K562 (cell line): ENCODE data around the gene CEP350. TPM values are rescaled to one million over a fixed set of nuclear protein-coding genes. Genes with fewer than 3 reads are reported as not detected.

Experiments
- ATAC-seq: fragments of 200-7000 bp; cut with Tn5 transposase; 3 replicates; pipeline ENCODE4 v1.9.1; 2020; ENCODE audit warnings: moderate library complexity
- BruUV-seq: library from RNA; stranded (reverse); fragments of 400-500 nt; replicated peaks from 2 replicates; lab custom pipeline; 2021; lab: Mats Ljungman, UMichigan
- CTCF ChIA-PET: fragments of 300-600 bp; formaldehyde crosslinking; extraction: SDS; loops from one replicate; lab custom pipeline; 2021; ENCODE audit warnings: low intra/inter-chr PET ratio; lab: Yijun Ruan, JAX
- POLR2A ChIA-PET: fragments of 300-600, 350-650 bp; sonication (Branson Sonifier 250); formaldehyde crosslinking; extraction: SDS; loops from one replicate; lab custom pipeline; 2021; ENCODE audit warnings: antibody characterized with exemption, inconsistent platforms; lab: Yijun Ruan, JAX
- DNase-seq, 4 experiments: peaks; one replicate each; pipeline versions ENCODE4 v3.0.0 to v3.0.0-alpha.2; 2011 to 2018; ENCODE audit warnings: low spot score in 3 of 4, mixed read lengths in 3 of 4; ENCODE audit errors: extremely low read depth in 1 of 4
- FAIRE-seq: peaks from 2 replicates; lab custom pipeline; 2011; peaks lifted over from hg19 to GRCh38; lab: Jason Lieb, UNC
- H2AFZ ChIP-seq: 2 replicates; pipeline ENCODE4 v1.6.0; 2011; ENCODE audit warnings: low read depth, low read length, control low read depth, inconsistent platforms
- H3K27ac ChIP-seq: fragments of 200-600 bp; 3 replicates; pipeline ENCODE4 v1.8.0; 2011; ENCODE audit warnings: low read depth, mild to moderate bottlenecking, control low read depth, inconsistent platforms, low read length, moderate library complexity, mixed read lengths; ENCODE audit errors: extremely low read depth
- H3K27me3 ChIP-seq, 2 experiments: fragments of 300-600 bp in 1 of 2; 2 replicates in 1 of 2; 3 replicates in 1 of 2; pipeline versions ENCODE4 v1.6.0 to v1.8.0; 2011; ENCODE audit warnings: inconsistent platforms in 2 of 2, low read length in 2 of 2, mild to moderate bottlenecking in 1 of 2, mixed read lengths in 1 of 2, moderate library complexity in 1 of 2; ENCODE audit not compliant: control insufficient read depth in 2 of 2, insufficient read depth in 2 of 2
- H3K36me3 ChIP-seq: fragments of 300-600 bp; 3 replicates; pipeline ENCODE4 v1.8.0; 2011; ENCODE audit warnings: mild to moderate bottlenecking, low read length, inconsistent platforms; ENCODE audit not compliant: control insufficient read depth, insufficient read depth
- H3K4me1 ChIP-seq, 2 experiments: fragments of 200-600 bp in 1 of 2; replicated peaks in 1 of 2; 2 replicates in 1 of 2; 3 replicates in 1 of 2; pipeline versions ENCODE4 v1.5.1 to v1.8.0; 2011; ENCODE audit warnings: inconsistent platforms in 2 of 2, low read length in 2 of 2, mild to moderate bottlenecking in 1 of 2, mixed read lengths in 1 of 2, moderate library complexity in 1 of 2; ENCODE audit not compliant: control insufficient read depth in 2 of 2, insufficient read depth in 2 of 2
- H3K4me2 ChIP-seq: 2 replicates; pipeline ENCODE4 v1.6.1; 2011; ENCODE audit warnings: low read length, control low read depth, inconsistent platforms, mixed read lengths; ENCODE audit not compliant: insufficient read depth
- H3K4me3 ChIP-seq: fragments of 200-600 bp; sonication (generic), shearing (Covaris generic); 2 replicates; pipeline ENCODE4 v1.5.1; 2016; ENCODE audit warnings: control low read depth, inconsistent platforms
- H3K79me2 ChIP-seq: fragments of 200-600 bp; 3 replicates; pipeline ENCODE4 v1.8.0; 2011; ENCODE audit warnings: low read length, inconsistent platforms; ENCODE audit not compliant: control insufficient read depth, insufficient read depth
- H3K9ac ChIP-seq, 2 experiments: 2 replicates each; pipeline versions ENCODE4 v1.6.0 to v1.6.1; 2011; ENCODE audit warnings: low read depth in 2 of 2, low read length in 2 of 2, control low read depth in 1 of 2, inconsistent platforms in 1 of 2, mild to moderate bottlenecking in 1 of 2, mixed read lengths in 1 of 2; ENCODE audit not compliant: insufficient read depth in 1 of 2
- H3K9me1 ChIP-seq: one replicate; pipeline ENCODE4 v1.6.0; 2011; ENCODE audit warnings: inconsistent platforms, mild to moderate bottlenecking, low read length, moderate library complexity; ENCODE audit not compliant: control insufficient read depth, insufficient read depth
- H3K9me3 ChIP-seq: replicated peaks from 2 replicates; pipeline ENCODE4 v1.5.1; 2011; ENCODE audit warnings: low read depth, low read length, inconsistent platforms; ENCODE audit not compliant: control insufficient read depth, insufficient read depth
- H4K20me1 ChIP-seq: replicated peaks from 2 replicates; pipeline ENCODE4 v1.6.1; 2011; ENCODE audit warnings: low read length, inconsistent platforms, mixed read lengths; ENCODE audit not compliant: control insufficient read depth, insufficient read depth
- SNIP1 ChIP-seq: fragments of 450-650 bp; IDR thresholded peaks from 2 replicates; pipeline ENCODE4 v1.7.1; 2017; ENCODE audit warnings: low read depth, mild to moderate bottlenecking
- TFAM ChIP-seq: fragments of 250-450 bp; sonication (Bioruptor Pico); conservative IDR thresholded peaks from 2 replicates; pipeline ENCODE4 v1.5.0; 2021; ENCODE audit warnings: mild to moderate bottlenecking, moderate library complexity
- ZNF347 ChIP-seq: fragments of 450-650 bp; formaldehyde crosslinking; IDR thresholded peaks from 2 replicates; pipeline ENCODE4 v1.4.0; 2020; ENCODE audit warnings: low read depth, mild to moderate bottlenecking, moderate library complexity
- WGBS: fragments of 100-300 bp; shearing (Covaris generic); methylation state at CpG from one replicate; pipeline ENCODE4 v1.1.6; 2016; ENCODE audit warnings: low coverage, mixed read lengths; ENCODE audit not compliant: insufficient coverage; ENCODE audit errors: missing lambda C conversion rate; 5-methylcytosine and 5-hydroxymethylcytosine counted together
- in situ Hi-C: fragments of 300-500 bp; cut with MboI; formaldehyde crosslinking; loops from 4 replicates; pipeline ENCODE4 v1.15.0; 2018; ENCODE audit warnings: inconsistent platforms, mixed read lengths
- intact Hi-C: fragments of 100-400 bp; cut with micrococcal nuclease; formaldehyde crosslinking; loops from 2 replicates; pipeline ENCODE4 v1.14.2; 2022
- polyA plus RNA-seq, 8 experiments: library from polyadenylated mRNA; depleted of rRNA in 4 of 8; stranded (reverse) in 5 of 8; unstranded in 3 of 8; fragments of >200 nt; fragmentation: Nextera tagmentation in 2 of 8; fragmentation: Illumina TruSeq in 1 of 8; extraction: Ambion mirVana in 2 of 8; extraction: Trizol in 1 of 8; gene quantifications; 2 replicates each; pipeline versions ENCODE4 v1.2.1 to v1.2.3, GENCODE V29; 2011 to 2014; ENCODE audit warnings: inconsistent platforms in 1 of 8, missing spikeins in 1 of 8
- total RNA-seq, 7 experiments: library from RNA; depleted of rRNA in 6 of 7; stranded (reverse); fragments of >200 nt in 6 of 7; fragmentation: Illumina TruSeq in 2 of 7; extraction: Trizol in 2 of 7; gene quantifications; 2 replicates each; pipeline versions ENCODE4 v1.2.1 to v1.2.3, GENCODE V29; 2011 to 2021; ENCODE audit warnings: low replicate concordance in 1 of 7
- TF ChIP-seq, protein P1 (sequence below): fragments of 450-650 bp; formaldehyde crosslinking; IDR thresholded peaks from 2 replicates; pipeline ENCODE4 v1.4.0; 2020; ENCODE audit warnings: mild to moderate bottlenecking
- TF ChIP-seq, protein P2 (sequence below): sonication (generic); formaldehyde crosslinking; IDR thresholded peaks from 2 replicates; pipeline ENCODE4 v1.9.0; 2022; ENCODE audit warnings: mild to moderate bottlenecking, missing genetic modification reagents

CEP350 gene
- total and polyA plus RNA-seq, 9 of the 15 experiments (the other 6 are each of a cell fraction or from before 2014, with no cell fraction given) = 8.3 to 64.3 (median 28.0) TPM

DNA sequence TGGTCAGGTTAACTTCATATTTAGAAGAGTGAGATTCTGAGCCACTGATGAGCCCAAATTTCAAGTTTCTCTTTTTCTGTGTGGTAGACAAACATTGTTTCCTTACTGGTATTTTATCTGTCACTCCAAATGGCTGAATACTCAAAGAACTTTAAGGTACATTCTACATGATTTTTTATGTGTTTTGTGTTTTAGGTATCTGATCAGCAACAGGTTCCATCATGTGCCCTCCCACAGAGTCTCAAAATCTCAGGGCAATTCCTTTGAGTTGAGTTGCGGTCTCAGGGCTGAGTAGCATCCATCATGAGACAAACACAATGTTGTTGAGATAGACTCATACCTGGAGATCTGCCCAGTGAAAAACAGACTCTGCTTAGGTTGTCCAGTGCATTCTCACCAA is 14.7 kb upstream of the CEP350 start:
- no peaks in the 10 kb centered on the region for H3K36me3 ChIP-seq
- in situ Hi-C loops = no loop called here
- no peak overlapping the region for H3K4me3 ChIP-seq
- FAIRE-seq (no peak), DNase-seq (no peak), ATAC-seq (no peak)
- ChIA-PET POLR2A (interaction anchor here (0.6 to 1.1 kb wide), 2 partner anchors 21 to 1165 kb away, joined by 3 to 4 read pairs; no protein-coding TSS in a partner anchor), CTCF (no interaction called here)
- no peaks in the 10 kb centered on the region for H3K4me1 ChIP-seq
- intact Hi-C loops = no loop called here
- no peaks in the 10 kb centered on the region for H4K20me1 ChIP-seq
- H3K9me1 ChIP-seq = no peaks in the 10 kb centered on the region
- TF ChIP-seq SNIP1 (no peak), ZNF347 (CRISPR knock-in tag) (no peak), TFAM (CRISPR knock-in tag) (no peak)
- TF ChIP-seq, protein P1, sequence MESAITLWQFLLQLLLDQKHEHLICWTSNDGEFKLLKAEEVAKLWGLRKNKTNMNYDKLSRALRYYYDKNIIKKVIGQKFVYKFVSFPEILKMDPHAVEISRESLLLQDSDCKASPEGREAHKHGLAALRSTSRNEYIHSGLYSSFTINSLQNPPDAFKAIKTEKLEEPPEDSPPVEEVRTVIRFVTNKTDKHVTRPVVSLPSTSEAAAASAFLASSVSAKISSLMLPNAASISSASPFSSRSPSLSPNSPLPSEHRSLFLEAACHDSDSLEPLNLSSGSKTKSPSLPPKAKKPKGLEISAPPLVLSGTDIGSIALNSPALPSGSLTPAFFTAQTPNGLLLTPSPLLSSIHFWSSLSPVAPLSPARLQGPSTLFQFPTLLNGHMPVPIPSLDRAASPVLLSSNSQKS = no peak
- TF ChIP-seq, protein P2, sequence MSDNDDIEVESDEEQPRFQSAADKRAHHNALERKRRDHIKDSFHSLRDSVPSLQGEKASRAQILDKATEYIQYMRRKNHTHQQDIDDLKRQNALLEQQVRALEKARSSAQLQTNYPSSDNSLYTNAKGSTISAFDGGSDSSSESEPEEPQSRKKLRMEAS (CRISPR knock-in tag) = no peak
- H3K4me2 ChIP-seq = no peak overlapping the region
- no peaks in the 10 kb centered on the region for H3K79me2 ChIP-seq
- no peaks in the 10 kb centered on the region for H3K9me3 ChIP-seq
- 67% methylated on average over 1 of the region's 1 CpG for WGBS
- H2AFZ ChIP-seq = no peak overlapping the region
- BruUV-seq = no TSS peak
- no peak overlapping the region for H3K27ac ChIP-seq
- no peaks in the 10 kb centered on the region for H3K27me3 ChIP-seq
- no peak overlapping the region for H3K9ac ChIP-seq
